Glutamatergic neuron (in vitro differentiated cells): Measurements from ENCODE around the gene CARD6. TPM values are rescaled to one million over a fixed set of nuclear protein-coding genes. Genes with fewer than 3 reads are reported as not detected.
A peak's percentile ranks its signal among the peaks of the same experiment; 100 is the strongest.
"Not testable (repeated sequence)": the region's sequence is repeated elsewhere in the genome, so short reads cannot be mapped to it uniquely, and the experiment has no call there.

Experiments used
- DNase-seq: peaks from one replicate; pipeline ENCODE4 v3.0.0; 2022
- H3K27ac Mint-ChIP-seq: one replicate; pipeline ENCODE4 v1.8.0; 2020; ENCODE audit warnings: mild to moderate bottlenecking, mixed read lengths, inconsistent platforms; ENCODE audit not compliant: unreplicated experiment
- H3K27me3 Mint-ChIP-seq: one replicate; pipeline ENCODE4 v1.8.0; 2020; ENCODE audit warnings: mild to moderate bottlenecking, moderate library complexity, mixed read lengths, inconsistent platforms; ENCODE audit not compliant: unreplicated experiment
- H3K36me3 Mint-ChIP-seq: one replicate; pipeline ENCODE4 v1.8.0; 2020; ENCODE audit warnings: mild to moderate bottlenecking, mixed read lengths, inconsistent platforms; ENCODE audit not compliant: unreplicated experiment
- H3K4me1 Mint-ChIP-seq: one replicate; pipeline ENCODE4 v1.8.0; 2020; ENCODE audit warnings: mild to moderate bottlenecking, low read depth, mixed read lengths, inconsistent platforms; ENCODE audit not compliant: unreplicated experiment
- H3K4me3 Mint-ChIP-seq: one replicate; pipeline ENCODE4 v1.8.0; 2020; ENCODE audit warnings: mild to moderate bottlenecking, mixed read lengths, inconsistent platforms; ENCODE audit not compliant: unreplicated experiment
- H3K9me3 Mint-ChIP-seq: one replicate; pipeline ENCODE4 v1.8.0; 2020; ENCODE audit warnings: mild to moderate bottlenecking, moderate library complexity, mixed read lengths, inconsistent platforms; ENCODE audit not compliant: unreplicated experiment
- total RNA-seq: library from RNA; stranded (reverse); fragmentation: NEBNext Ultra II Directional; extraction: Animal tissue kit (Norgen Biotek cat#: 25700); gene quantifications from one replicate; pipeline ENCODE4 v1.2.1, GENCODE V29; 2021; ENCODE audit not compliant: unreplicated experiment
- TF ChIP-seq, protein P1 (sequence below): fragments of 200-600 bp; sonication (generic); IDR thresholded peaks from one replicate; pipeline ENCODE4 v1.5.0; 2021; ENCODE audit not compliant: partially characterized antibody, unreplicated experiment

Gene CARD6
- total RNA-seq, 1 donor from 2014 or later = not detected

DNA sequence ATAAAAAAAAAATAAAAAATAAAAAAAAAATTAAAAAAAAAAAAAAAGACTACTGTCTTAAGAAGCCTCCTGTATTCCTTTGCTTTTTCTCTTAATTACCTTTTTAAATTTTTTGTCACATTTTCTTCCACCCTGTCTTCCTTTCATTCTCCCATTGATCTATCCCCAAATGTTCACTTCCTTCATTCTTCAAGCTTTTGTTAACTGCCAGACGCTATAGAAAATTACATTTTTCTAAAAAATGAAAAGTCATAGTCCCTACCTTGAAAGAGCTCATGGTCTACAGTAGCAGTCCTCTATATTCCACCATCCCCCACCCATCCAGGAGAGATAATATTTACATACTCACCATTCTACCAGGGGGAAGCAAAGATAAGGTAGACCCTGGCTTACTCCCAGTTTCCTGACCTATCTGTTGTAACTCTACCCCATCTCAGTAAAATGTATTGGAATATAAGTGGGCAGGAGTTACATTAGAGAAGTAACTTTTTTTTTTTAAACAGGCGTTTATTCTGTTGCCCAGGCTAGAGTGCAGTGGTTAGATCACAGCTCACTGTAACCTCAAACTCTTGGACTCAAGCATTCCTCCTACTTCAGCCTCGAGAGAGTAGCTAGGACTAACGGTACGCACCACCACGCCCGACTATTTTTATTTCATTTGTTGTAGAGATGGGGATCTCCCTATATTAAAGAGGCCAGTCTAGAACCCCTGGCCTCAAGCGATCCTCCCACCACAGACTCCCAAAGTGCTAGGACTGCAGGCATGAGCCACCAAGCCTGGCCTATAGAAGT lies 39.2 kb upstream of the CARD6 start:
- DNase-seq = no peak
- TF ChIP-seq, protein P1, sequence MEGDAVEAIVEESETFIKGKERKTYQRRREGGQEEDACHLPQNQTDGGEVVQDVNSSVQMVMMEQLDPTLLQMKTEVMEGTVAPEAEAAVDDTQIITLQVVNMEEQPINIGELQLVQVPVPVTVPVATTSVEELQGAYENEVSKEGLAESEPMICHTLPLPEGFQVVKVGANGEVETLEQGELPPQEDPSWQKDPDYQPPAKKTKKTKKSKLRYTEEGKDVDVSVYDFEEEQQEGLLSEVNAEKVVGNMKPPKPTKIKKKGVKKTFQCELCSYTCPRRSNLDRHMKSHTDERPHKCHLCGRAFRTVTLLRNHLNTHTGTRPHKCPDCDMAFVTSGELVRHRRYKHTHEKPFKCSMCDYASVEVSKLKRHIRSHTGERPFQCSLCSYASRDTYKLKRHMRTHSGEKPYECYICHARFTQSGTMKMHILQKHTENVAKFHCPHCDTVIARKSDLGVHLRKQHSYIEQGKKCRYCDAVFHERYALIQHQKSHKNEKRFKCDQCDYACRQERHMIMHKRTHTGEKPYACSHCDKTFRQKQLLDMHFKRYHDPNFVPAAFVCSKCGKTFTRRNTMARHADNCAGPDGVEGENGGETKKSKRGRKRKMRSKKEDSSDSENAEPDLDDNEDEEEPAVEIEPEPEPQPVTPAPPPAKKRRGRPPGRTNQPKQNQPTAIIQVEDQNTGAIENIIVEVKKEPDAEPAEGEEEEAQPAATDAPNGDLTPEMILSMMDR = no peak
- peaks cover 6% of the 10 kb centered on the region for H3K27me3 Mint-ChIP-seq
- H3K9me3 Mint-ChIP-seq = peaks cover 9% of the 10 kb centered on the region
- H3K4me3 Mint-ChIP-seq = peak overlapping the region; percentile 68
- H3K4me1 Mint-ChIP-seq = peaks cover 10% of the 10 kb centered on the region
- peak overlapping the region; percentile 94 for H3K27ac Mint-ChIP-seq
- H3K36me3 Mint-ChIP-seq = peaks cover 5% of the 10 kb centered on the region

DNA sequence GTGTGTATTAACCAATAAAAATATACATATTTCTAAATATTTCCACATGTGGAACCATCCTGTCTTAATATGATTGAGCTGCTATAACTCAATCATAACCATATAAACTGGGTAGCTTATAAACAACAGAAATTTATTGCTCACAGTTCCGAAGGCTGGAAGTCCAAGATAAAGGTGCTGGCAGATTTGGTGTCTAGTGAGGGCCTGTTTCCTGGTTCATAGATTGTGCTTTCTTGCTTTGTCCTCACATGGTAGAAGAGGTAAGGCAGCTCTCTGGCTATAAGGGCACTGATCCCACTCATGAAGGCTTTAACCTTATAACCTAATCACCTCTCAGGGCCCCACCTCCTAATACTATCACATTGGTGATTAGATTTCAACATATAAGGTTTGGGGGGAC lies 29.0 kb upstream of the CARD6 start:
- Mint-ChIP-seq H3K9me3 (peaks cover 2% of the 10 kb centered on the region), H3K4me3 (no peak overlapping the region)

DNA sequence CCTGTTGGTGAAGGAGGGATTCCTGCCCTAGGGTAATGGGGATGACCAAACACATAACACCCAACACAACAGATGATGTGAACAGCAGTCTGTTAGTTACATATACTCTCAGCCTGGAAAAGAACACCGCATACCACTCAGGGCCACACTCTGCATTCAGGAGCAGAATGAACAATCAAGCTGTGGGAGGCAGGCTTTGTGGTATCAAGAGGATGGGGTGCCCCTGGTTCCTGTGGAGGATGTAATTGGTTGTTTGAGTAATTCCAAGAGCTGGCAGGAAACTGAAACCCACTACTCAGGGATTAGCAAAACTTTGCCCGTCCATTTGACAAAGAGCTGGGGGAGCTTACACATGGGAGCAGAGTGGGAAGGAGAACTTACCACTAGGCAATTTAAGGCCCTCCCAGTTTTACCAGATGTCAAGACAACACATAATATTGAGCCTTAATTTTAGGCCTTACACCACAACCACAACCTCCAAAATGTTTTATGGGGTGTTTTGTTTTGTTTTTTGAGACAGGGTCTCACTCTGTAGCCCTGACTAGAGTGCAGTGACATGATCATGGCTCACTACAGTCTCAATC lies 27.4 kb upstream of the CARD6 start:
- TF ChIP-seq, protein P1 = no peak
- no peaks in the 10 kb centered on the region for H3K36me3 Mint-ChIP-seq
- DNase-seq = no peak
- H3K4me3 Mint-ChIP-seq = no peak overlapping the region
- no peak overlapping the region for H3K27ac Mint-ChIP-seq
- H3K27me3 Mint-ChIP-seq = no peaks in the 10 kb centered on the region
- H3K4me1 Mint-ChIP-seq = no peaks in the 10 kb centered on the region
- peaks cover 2% of the 10 kb centered on the region for H3K9me3 Mint-ChIP-seq

More for the DNA sequence above, 29.0 kb upstream of the CARD6 start:
- DNase-seq = no peak
- TF ChIP-seq, protein P1 = no peak
- no peaks in the 10 kb centered on the region for H3K27me3 Mint-ChIP-seq
- no peak overlapping the region for H3K27ac Mint-ChIP-seq
- peaks cover 4% of the 10 kb centered on the region for H3K4me1 Mint-ChIP-seq
- H3K36me3 Mint-ChIP-seq = no peaks in the 10 kb centered on the region

DNA sequence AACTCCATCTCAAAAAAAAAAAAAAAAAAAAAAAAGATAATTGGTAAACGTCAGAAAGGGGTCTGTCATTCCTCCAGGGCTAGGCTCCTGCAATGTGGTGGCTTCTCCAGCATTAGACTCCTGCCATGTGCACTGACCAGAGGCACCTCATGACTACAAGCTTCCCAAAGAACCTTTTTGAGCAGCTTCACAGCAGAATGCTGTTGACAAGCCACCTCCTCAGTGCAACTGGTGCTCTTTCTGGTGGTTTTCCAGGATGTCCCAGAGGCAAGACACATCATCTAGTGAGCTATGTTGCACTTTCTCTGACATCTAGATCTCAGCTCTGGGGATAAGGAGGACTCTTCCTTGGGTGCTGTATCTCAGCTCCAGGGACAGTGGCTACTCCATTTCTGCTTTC lies 17.7 kb upstream of the CARD6 start:
- Mint-ChIP-seq H3K9me3 (no peaks in the 10 kb centered on the region), H3K36me3 (no peaks in the 10 kb centered on the region), H3K27ac (no peak overlapping the region), H3K4me1 (peaks cover 1% of the 10 kb centered on the region), H3K27me3 (peaks cover 2% of the 10 kb centered on the region), H3K4me3 (no peak overlapping the region)
- no peak for DNase-seq
- TF ChIP-seq, protein P1 = no peak

DNA sequence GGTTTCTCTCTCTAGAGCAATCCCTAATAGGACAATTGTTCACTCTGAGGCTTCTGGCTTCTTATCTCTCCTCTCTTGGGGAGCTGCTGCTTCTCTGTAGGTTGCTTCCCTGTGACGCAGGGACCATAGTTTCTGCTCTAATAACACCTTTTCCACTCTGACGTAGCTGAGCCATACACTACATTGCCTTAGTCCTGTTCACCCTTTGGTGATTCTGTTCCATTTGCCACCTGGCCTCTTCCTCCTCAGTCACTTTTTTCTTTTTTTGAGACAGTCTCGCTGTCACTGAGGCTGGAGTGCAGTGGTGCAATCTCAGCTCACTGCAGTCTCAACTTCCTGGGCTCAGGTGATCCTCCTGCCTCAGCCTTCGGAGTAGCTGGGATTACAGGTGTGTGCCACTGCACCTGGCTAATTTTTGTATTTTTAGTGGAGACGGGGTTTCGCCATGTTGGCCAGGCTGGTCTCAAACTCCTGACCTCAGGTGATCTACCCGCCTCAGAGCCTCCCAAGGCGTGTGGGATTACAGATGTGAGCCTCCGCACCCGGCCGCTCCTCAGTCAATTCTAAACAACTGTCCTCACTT lies 15.6 kb upstream of the CARD6 start:
- DNase-seq, H3K4me3 Mint-ChIP-seq, H3K27ac Mint-ChIP-seq, H3K4me1 Mint-ChIP-seq, H3K9me3 Mint-ChIP-seq, H3K36me3 Mint-ChIP-seq, H3K27me3 Mint-ChIP-seq: not testable (repeated sequence)
